GM12878 (cell line): ENCODE measurements around the gene COL15A1. TPM values are rescaled to one million over a fixed set of nuclear protein-coding genes. Genes with fewer than 3 reads are reported as not detected.

Experiments used
- ATAC-seq: fragments of 200-7000 bp; cut with Tn5 transposase; 3 replicates; pipeline ENCODE4 v1.9.1; 2020; ENCODE audit warnings: mild to moderate bottlenecking, moderate library complexity
- BruUV-seq: library from RNA; stranded (reverse); fragments of 400-500 nt; replicated peaks from 2 replicates; lab custom pipeline; 2021; lab: Mats Ljungman, UMichigan
- CTCF ChIA-PET: fragments of 300-600 bp; sonication (Branson Sonifier 250); formaldehyde crosslinking; extraction: SDS; loops from one replicate; lab custom pipeline; 2021; ENCODE audit warnings: inconsistent platforms; lab: Yijun Ruan, JAX
- POLR2A ChIA-PET: fragments of 350-600 bp; formaldehyde crosslinking; extraction: SDS; loops from one replicate; lab custom pipeline; 2021; ENCODE audit warnings: inconsistent platforms; lab: Charles Lee
- RAD21 ChIA-PET: fragments of 300-600 bp; sonication (Branson Sonifier 250); formaldehyde crosslinking; loops from one replicate; lab custom pipeline; 2023; ENCODE audit warnings: antibody characterized with exemption; ENCODE audit not compliant: unreplicated experiment; lab: Charles Lee
- SMC1A ChIA-PET: fragments of 300-600 bp; sonication (Branson Sonifier 250); formaldehyde crosslinking; loops from one replicate; lab custom pipeline; 2023; ENCODE audit not compliant: unreplicated experiment, uncharacterized antibody; lab: Charles Lee
- DNase-seq: peaks from one replicate; pipeline ENCODE4 v3.0.0-alpha.2; 2011; ENCODE audit warnings: low read depth, low spot score
- FAIRE-seq: peaks from 3 replicates; lab custom pipeline; 2011; peaks lifted over from hg19 to GRCh38; lab: Jason Lieb, UNC
- H2AFZ ChIP-seq: 2 replicates; pipeline ENCODE4 v1.6.0; 2011; ENCODE audit warnings: low read depth, low read length, control low read depth; ENCODE audit not compliant: control insufficient read depth
- H3K27ac ChIP-seq: 2 replicates; pipeline ENCODE4 v1.5.1; 2011; ENCODE audit warnings: control low read depth; ENCODE audit not compliant: control insufficient read depth, insufficient read depth
- H3K27me3 ChIP-seq, 2 experiments: replicated peaks in 1 of 2; 2 replicates each; pipeline versions ENCODE4 v1.6.0 to v1.6.1; 2011; ENCODE audit warnings: low read length in 1 of 2; ENCODE audit not compliant: control insufficient read depth in 2 of 2, insufficient read depth in 2 of 2
- H3K36me3 ChIP-seq, 2 experiments: 2 replicates each; pipeline ENCODE4 v1.5.1; 2011; ENCODE audit warnings: low read length in 1 of 2; ENCODE audit not compliant: control insufficient read depth in 2 of 2, insufficient read depth in 2 of 2
- H3K4me1 ChIP-seq: 2 replicates; pipeline ENCODE4 v1.6.1; 2011; ENCODE audit warnings: mild to moderate bottlenecking, low read length, moderate library complexity, mixed read lengths; ENCODE audit not compliant: control insufficient read depth, insufficient read depth
- H3K4me2 ChIP-seq: 2 replicates; pipeline ENCODE4 v1.6.0; 2011; ENCODE audit warnings: control low read depth; ENCODE audit not compliant: control insufficient read depth, insufficient read depth
- H3K4me3 ChIP-seq: fragments of 200-600 bp; sonication (generic); 2 replicates; pipeline ENCODE4 v1.5.1; 2016
- H3K79me2 ChIP-seq: 2 replicates; pipeline ENCODE4 v1.6.0; 2011; ENCODE audit warnings: low read length; ENCODE audit not compliant: control insufficient read depth, insufficient read depth
- H3K9ac ChIP-seq: 2 replicates; pipeline ENCODE4 v1.8.0; 2011; ENCODE audit warnings: low read length, control low read depth, mixed read lengths; ENCODE audit not compliant: control insufficient read depth, insufficient read depth
- H3K9me3 ChIP-seq: replicated peaks from 3 replicates; pipeline ENCODE4 v1.5.1; 2011; ENCODE audit warnings: mild to moderate bottlenecking, low read length; ENCODE audit not compliant: control insufficient read depth, insufficient read depth
- H4K20me1 ChIP-seq: 2 replicates; pipeline ENCODE4 v1.6.0; 2011; ENCODE audit not compliant: control insufficient read depth, insufficient read depth
- CBFB ChIP-seq: IDR thresholded peaks from 2 replicates; pipeline ENCODE4 v1.6.1; 2016; ENCODE audit warnings: antibody characterized with exemption, low read depth
- CBX5 ChIP-seq: sonication (generic); IDR thresholded peaks from 2 replicates; pipeline ENCODE4 v1.6.1; 2016; ENCODE audit warnings: low read depth, moderate library complexity, mild to moderate bottlenecking, inconsistent platforms
- CREB1 ChIP-seq: IDR thresholded peaks from 2 replicates; pipeline ENCODE4 v1.6.1; 2012; ENCODE audit warnings: low read depth, mild to moderate bottlenecking, inconsistent platforms
- ETV6 ChIP-seq, 2 experiments: fragments of 450-650 bp in 1 of 2; IDR thresholded peaks in 1 of 2; conservative IDR thresholded peaks in 1 of 2; 2 replicates each; pipeline ENCODE4 v1.6.1; 2014; ENCODE audit warnings: antibody characterized with exemption in 1 of 2, borderline replicate concordance in 1 of 2, low read depth in 1 of 2, mild to moderate bottlenecking in 1 of 2, moderate library complexity in 1 of 2
- FOS ChIP-seq: IDR thresholded peaks from 3 replicates; pipeline ENCODE4 v1.6.1; 2011; ENCODE audit warnings: borderline replicate concordance; ENCODE audit not compliant: insufficient read length; ENCODE audit errors: extremely low read depth
- HCFC1 ChIP-seq: fragments of 150-350 bp; IDR thresholded peaks from 2 replicates; pipeline ENCODE4 v1.6.1; 2014; ENCODE audit warnings: low read length
- HDAC2 ChIP-seq: fragments of 200-600 bp; sonication (generic); IDR thresholded peaks from 2 replicates; pipeline ENCODE4 v1.6.1; 2017
- HDGF ChIP-seq: fragments of 450-650 bp; IDR thresholded peaks from 2 replicates; pipeline ENCODE4 v1.6.1; 2016; ENCODE audit warnings: antibody characterized with exemption
- PAX5 ChIP-seq: IDR thresholded peaks from 2 replicates; pipeline ENCODE4 v1.6.1; 2011; ENCODE audit warnings: low read depth, low read length, borderline replicate concordance
- POLR2A ChIP-seq: IDR thresholded peaks from 2 replicates; pipeline ENCODE4 v1.6.1; 2011; ENCODE audit warnings: low read depth, mild to moderate bottlenecking, low read length
- POLR2AphosphoS5 ChIP-seq: IDR thresholded peaks from 2 replicates; pipeline ENCODE4 v1.6.1; 2011; ENCODE audit warnings: mild to moderate bottlenecking, low read length, inconsistent platforms
- SIX5 ChIP-seq: IDR thresholded peaks from 2 replicates; pipeline ENCODE4 v1.6.1; 2011; ENCODE audit warnings: mild to moderate bottlenecking, low read depth, low read length, moderate library complexity; ENCODE audit not compliant: severe bottlenecking
- SMAD1 ChIP-seq: fragments of 450-650 bp; IDR thresholded peaks from 2 replicates; pipeline ENCODE4 v1.6.1; 2018; ENCODE audit warnings: mild to moderate bottlenecking, low read depth; ENCODE audit not compliant: partially characterized antibody
- SREBF2 ChIP-seq: IDR thresholded peaks from 2 replicates; pipeline ENCODE4 v1.6.1; 2012; ENCODE audit warnings: mild to moderate bottlenecking, low read length
- SRF ChIP-seq, 2 experiments: IDR thresholded peaks; 2 replicates each; pipeline ENCODE4 v1.6.1; 2011; ENCODE audit warnings: low read depth in 2 of 2, low read length in 2 of 2, mild to moderate bottlenecking in 1 of 2, moderate library complexity in 1 of 2
- TBL1XR1 ChIP-seq: IDR thresholded peaks from 2 replicates; pipeline ENCODE4 v1.6.1; 2012; ENCODE audit warnings: low read depth, low read length, improper control_type of control experiment
- YBX1 ChIP-seq: fragments of 450-650 bp; IDR thresholded peaks from 2 replicates; pipeline ENCODE4 v1.6.1; 2016; ENCODE audit warnings: antibody characterized with exemption
- ZNF207 ChIP-seq: fragments of 450-650 bp; IDR thresholded peaks from 2 replicates; pipeline ENCODE4 v1.6.1; 2014; ENCODE audit warnings: antibody characterized with exemption, mild to moderate bottlenecking, borderline replicate concordance
- WGBS: methylation state at CpG from one replicate; pipeline ENCODE4 v1.1.6; 2016; ENCODE audit warnings: low lambda C conversion rate; ENCODE audit not compliant: insufficient replicate concordance, insufficient coverage; ENCODE audit errors: missing lambda C conversion rate; 5-methylcytosine and 5-hydroxymethylcytosine counted together
- in situ Hi-C: fragments of 300-500 bp; cut with MboI; formaldehyde crosslinking; loops from 9 replicates; pipeline ENCODE4 v1.14.3; 2018; ENCODE audit warnings: mixed read lengths
- intact Hi-C: fragments of 100-400 bp; cut with micrococcal nuclease; formaldehyde crosslinking; loops from one replicate; pipeline ENCODE4 v1.14.2; 2022; ENCODE audit not compliant: unreplicated experiment
- polyA plus RNA-seq, 11 experiments: library from polyadenylated mRNA; depleted of rRNA in 4 of 11; unstranded in 6 of 11; stranded (reverse) in 5 of 11; fragments of >200 nt; fragmentation: Nextera tagmentation in 4 of 11; fragmentation: Illumina TruSeq in 1 of 11; extraction: Ambion mirVana in 4 of 11; extraction: Trizol in 1 of 11; gene quantifications; 1 replicate in 1 of 11; 2 replicates in 10 of 11; pipeline versions ENCODE4 v1.2.1 to v1.2.3, GENCODE V29; 2011 to 2016; ENCODE audit warnings: inconsistent platforms in 2 of 11, missing spikeins in 2 of 11, low read depth in 1 of 11
- total RNA-seq, 4 experiments: library from RNA; depleted of rRNA in 3 of 4; stranded (reverse); fragments of >200 nt in 3 of 4; fragmentation: Illumina TruSeq in 1 of 4; extraction: Trizol in 1 of 4; gene quantifications; 2 replicates each; pipeline versions ENCODE4 v1.2.1 to v1.2.3, GENCODE V29; 2013 to 2021

Gene COL15A1
- total and polyA plus RNA-seq, 10 of the 15 experiments (the other 5 are each of a cell fraction or from before 2014, with no cell fraction given): 0.01 to 0.28 (median 0.06) TPM; not detected in 2

GRCh38 chr9:99076483-99077171 lies 132.9 kb downstream of the COL15A1 start:
- H2AFZ ChIP-seq: peak overlapping the region; percentile 71
- SMC1A ChIA-PET: interaction anchor here (1.3 kb wide), 1 partner anchor 9 kb away, joined by 5 read pairs; no protein-coding TSS in a partner anchor
- H3K36me3 ChIP-seq: no peaks in the 10 kb centered on the region
- no peaks in the 10 kb centered on the region for H3K9me3 ChIP-seq
- TF ChIP-seq HDAC2 (no peak), CREB1 (no peak), CBX5 (no peak), HDGF (no peak), SMAD1 (no peak), PAX5 (no peak), POLR2AphosphoS5 (no peak), ETV6 (conservative IDR thresholded peaks at IDR 0.05 in 1 of 2, IDR thresholded peaks at IDR 0.05 in 1 of 2; ENCODE audit: borderline replicate concordance in 1 of 2, low read depth in 1 of 2) (no peak), SRF (IDR thresholded peaks at IDR 0.05; ENCODE audit: low read depth in 2 of 2, low read length in 2 of 2) (no peak), SIX5 (no peak), CBFB (no peak), ZNF207 (no peak), YBX1 (no peak), FOS (no peak), TBL1XR1 (no peak), HCFC1 (no peak), POLR2A (no peak), SREBF2 (no peak)
- TF ChIP-seq, all 136 proteins: peak for 0
- ChIA-PET POLR2A (no interaction called here), CTCF (interaction anchor here (0.9 to 1.1 kb wide), 2 partner anchors 12 to 64 kb away, joined by 3 read pairs; no protein-coding TSS in a partner anchor), RAD21 (interaction anchor here (0.9 kb wide), 1 partner anchor 75 kb away, joined by 3 read pairs; no protein-coding TSS in a partner anchor)
- no TSS peak for BruUV-seq
- WGBS: 31% methylated on average over 6 of the region's 6 CpGs
- H3K27ac ChIP-seq: no peak overlapping the region
- H3K4me2 ChIP-seq: peak overlapping the region; percentile 18; the same call in 1 of the 2 replicates
- no peaks in the 10 kb centered on the region for H4K20me1 ChIP-seq
- intact Hi-C loops: no loop called here
- H3K4me1 ChIP-seq: peaks cover 6% of the 10 kb centered on the region; the same call in 1 of the 2 replicates
- no peak overlapping the region for H3K4me3 ChIP-seq
- H3K27me3 ChIP-seq: no peaks in the 10 kb centered on the region
- H3K79me2 ChIP-seq: no peaks in the 10 kb centered on the region
- DNase-seq: no peak
- ATAC-seq: peak; percentile 44; the same call in 2 of the 3 replicates
- in situ Hi-C loops: no loop called here
- no peak overlapping the region for H3K9ac ChIP-seq
- no peak for FAIRE-seq
